Body of pancreas (tissue), 4 donors: ENCODE results near the gene CLSTN1. TPM values are rescaled to one million over a fixed set of nuclear protein-coding genes. Genes with fewer than 3 reads are reported as not detected.

Source experiments
- ATAC-seq: fragments of 150-250 bp; one replicate; pipeline ENCODE4 v1.9.1; 2016
- DNase-seq, 4 donors: peaks; one replicate each; pipeline ENCODE4 v3.0.0-alpha.2; 2019
- H3K27ac ChIP-seq, 4 donors: fragments of 200-600 bp; sonication (generic); 1 replicate in 3 of 4; 2 replicates in 1 of 4; pipeline versions ENCODE4 v1.5.1 to v1.6.1; 2016 to 2019; ENCODE audit warnings: mild to moderate bottlenecking in 1 of 4, mixed read lengths in 1 of 4, moderate library complexity in 1 of 4
- H3K27me3 ChIP-seq, 2 donors: fragments of 200-600 bp; sonication (generic); one replicate each; pipeline ENCODE4 v1.6.0; 2016; ENCODE audit warnings: mild to moderate bottlenecking in 1 of 2
- H3K36me3 ChIP-seq, 2 donors: fragments of 200-600 bp; sonication (generic); replicated peaks in 1 of 2; 2 replicates each; pipeline ENCODE4 v1.5.1; 2016; ENCODE audit warnings: low read depth in 2 of 2; ENCODE audit not compliant: insufficient read depth in 1 of 2
- H3K4me1 ChIP-seq: fragments of 200-600 bp; sonication (generic); one replicate; pipeline ENCODE4 v1.6.0; 2016
- H3K4me3 ChIP-seq, 2 donors: fragments of 200-600 bp; sonication (generic); 1 replicate in 1 of 2; 2 replicates in 1 of 2; pipeline ENCODE4 v1.5.1; 2016 to 2019
- H3K9me3 ChIP-seq, 3 donors: fragments of 200-600 bp; sonication (generic); 1 replicate in 2 of 3; 2 replicates in 1 of 3; pipeline ENCODE4 v1.5.1; 2016
- CTCF ChIP-seq, 7 experiments: fragments of 450-650 bp in 4 of 7; fragments of 200-600 bp in 3 of 7; sonication (generic) in 3 of 7; IDR thresholded peaks; one replicate each; pipeline ENCODE4 v1.5.1; 2016 to 2019; ENCODE audit warnings: antibody characterized with exemption in 7 of 7
- POLR2A ChIP-seq, 3 donors: fragments of 450-650 bp; IDR thresholded peaks; one replicate each; pipeline ENCODE4 v1.6.1; 2016; ENCODE audit warnings: antibody characterized with exemption in 3 of 3, mild to moderate bottlenecking in 2 of 3
- WGBS, 2 donors: methylation state at CpG; one replicate each; pipeline ENCODE4 v1.1.5; 2017; 5-methylcytosine and 5-hydroxymethylcytosine counted together
- intact Hi-C: fragments of 100-400 bp; cut with DNase I; formaldehyde crosslinking; loops from one replicate; pipeline ENCODE4 v1.15.1; 2023
- total RNA-seq, 2 donors: library from RNA; depleted of rRNA; stranded (reverse); fragments of >200 nt; gene quantifications; one replicate each; pipeline ENCODE4 v1.1.0, GENCODE V29; 2016

The CLSTN1 gene
- total RNA-seq, 2 donors from 2014 or later = 60.2 to 64.6 TPM

- DNase-seq (no peak), ATAC-seq (no peak)
- H3K27me3 ChIP-seq = no peaks in the 10 kb centered on the region
- H3K9me3 ChIP-seq = no peaks in the 10 kb centered on the region
- H3K4me1 ChIP-seq = peaks cover 24% of the 10 kb centered on the region
- no peak overlapping the region for H3K4me3 ChIP-seq
- H3K36me3 ChIP-seq = no peaks in the 10 kb centered on the region
- no peak overlapping the region for H3K27ac ChIP-seq
- WGBS, 2 donors = 78% methylated on average over 4 of the region's 4 CpGs
- intact Hi-C loops = no loop called here
- no peak for TF ChIP-seq POLR2A (IDR thresholded peaks at IDR 0.05)
- no peak for TF ChIP-seq CTCF (IDR thresholded peaks at IDR 0.05)
Measured at GRCh38 chr1:9817734-9818133, 6.0 kb downstream of the CLSTN1 start.

- no peak overlapping the region for H3K4me3 ChIP-seq
- H3K4me1 ChIP-seq = peaks cover 27% of the 10 kb centered on the region
- H3K36me3 ChIP-seq = no peaks in the 10 kb centered on the region
- H3K27ac ChIP-seq = no peak overlapping the region
- intact Hi-C loops = no loop called here
- ATAC-seq (no peak), DNase-seq (no peak)
- TF ChIP-seq CTCF (IDR thresholded peaks at IDR 0.05) (no peak), POLR2A (IDR thresholded peaks at IDR 0.05) (no peak)
- H3K27me3 ChIP-seq = no peaks in the 10 kb centered on the region
- 59 to 75% methylated on average over 1 of the region's 1 CpG for WGBS, 2 donors
- no peaks in the 10 kb centered on the region for H3K9me3 ChIP-seq
Measured at GRCh38 chr1:9816199-9816598, 7.6 kb downstream of the CLSTN1 start.

GRCh38 chr1:9815150-9815549 is 8.6 kb downstream of the CLSTN1 start:
- Histone ChIP-seq H3K27me3 (no peaks in the 10 kb centered on the region), H3K4me1 (peaks cover 35% of the 10 kb centered on the region), H3K4me3 (no peak overlapping the region), H3K27ac (peak overlapping the region in 2 of 4 donors; percentile 19 to 50), H3K36me3 (no peaks in the 10 kb centered on the region), H3K9me3 (no peaks in the 10 kb centered on the region)
- WGBS, 2 donors = 52 to 68% methylated on average over 2 of the region's 2 CpGs
- intact Hi-C loops = no loop called here
- ATAC-seq (no peak), DNase-seq (no peak)
- TF ChIP-seq POLR2A (IDR thresholded peaks at IDR 0.05) (no peak), CTCF (IDR thresholded peaks at IDR 0.05) (no peak)

- TF ChIP-seq CTCF (IDR thresholded peaks at IDR 0.05) = no peak
- TF ChIP-seq POLR2A (IDR thresholded peaks at IDR 0.05) = no peak
- 86 to 89% methylated on average over 6 of the region's 6 CpGs for WGBS, 2 donors
- no peak for DNase-seq
Measured at GRCh38 chr1:9814619-9815018, 9.1 kb downstream of the CLSTN1 start.

GRCh38 chr1:9811239-9811966 is 12.4 kb downstream of the CLSTN1 start:
- no peak for TF ChIP-seq POLR2A (IDR thresholded peaks at IDR 0.05)
- TF ChIP-seq CTCF (IDR thresholded peaks at IDR 0.05) = no peak
- WGBS, 2 donors = 22 to 23% methylated on average over 6 of the region's 6 CpGs
- no peaks in the 10 kb centered on the region for H3K27me3 ChIP-seq
- no peak for ATAC-seq
- no peaks in the 10 kb centered on the region for H3K9me3 ChIP-seq
- H3K36me3 ChIP-seq = no peaks in the 10 kb centered on the region
- intact Hi-C loops = no loop called here
- no peak for DNase-seq
- H3K27ac ChIP-seq = peak overlapping the region in 3 of 4 donors; percentile 37 to 51 (median 48)
- H3K4me3 ChIP-seq = no peak overlapping the region
- peaks cover 62% of the 10 kb centered on the region for H3K4me1 ChIP-seq

More at GRCh38 chr1:9814619-9815018, 9.1 kb downstream of the CLSTN1 start:
- Histone ChIP-seq H3K27ac (peak overlapping the region in 2 of 4 donors; percentile 19 to 50), H3K4me3 (no peak overlapping the region), H3K36me3 (no peaks in the 10 kb centered on the region), H3K9me3 (no peaks in the 10 kb centered on the region), H3K27me3 (no peaks in the 10 kb centered on the region), H3K4me1 (peaks cover 39% of the 10 kb centered on the region)
- no peak for ATAC-seq
- intact Hi-C loops = no loop called here
